HPDE6-E6E7 (cell line): ENCODE results near the gene CLASRP.

Experiments
- DNase-seq: peaks from one replicate; pipeline ENCODE4 v3.0.0; 2011; ENCODE audit warnings: missing footprints; ENCODE audit errors: extremely low spot score

The CLASRP gene

DNA sequence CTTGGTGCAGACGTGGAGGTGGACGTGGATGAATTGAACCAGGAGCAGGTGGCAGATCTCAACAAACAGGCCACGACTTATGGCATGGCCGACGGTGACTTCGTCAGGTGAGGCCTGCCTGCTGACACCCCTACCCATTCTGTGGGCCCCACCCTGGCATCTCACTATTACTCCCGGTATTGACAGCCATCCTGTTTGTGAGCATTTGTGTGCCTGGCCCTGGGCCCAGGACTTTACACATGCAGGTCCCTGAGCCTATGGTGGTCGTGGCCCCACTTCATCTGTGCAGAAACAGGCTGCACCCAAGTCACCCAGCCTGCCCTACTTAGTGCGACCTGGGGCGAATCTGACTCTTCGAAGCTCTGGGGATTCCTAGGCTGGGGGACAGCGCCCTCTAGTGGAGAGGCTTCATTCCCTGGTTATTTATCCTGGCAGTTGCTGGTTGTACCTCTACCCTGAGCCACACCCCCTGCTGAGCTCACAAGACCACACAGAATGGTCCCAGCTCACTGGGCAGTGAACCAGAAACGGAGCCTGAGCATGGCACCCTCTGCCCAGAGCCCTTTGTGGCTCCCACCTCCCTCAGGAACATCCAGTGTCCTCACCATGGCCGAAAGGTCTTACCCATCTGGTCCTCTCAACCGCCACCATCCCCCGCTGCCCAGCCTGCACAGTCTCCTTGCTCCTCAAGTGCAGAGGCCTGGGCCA, 20.6 kb downstream of the CLASRP start:
- peak; percentile 63 for DNase-seq

DNA sequence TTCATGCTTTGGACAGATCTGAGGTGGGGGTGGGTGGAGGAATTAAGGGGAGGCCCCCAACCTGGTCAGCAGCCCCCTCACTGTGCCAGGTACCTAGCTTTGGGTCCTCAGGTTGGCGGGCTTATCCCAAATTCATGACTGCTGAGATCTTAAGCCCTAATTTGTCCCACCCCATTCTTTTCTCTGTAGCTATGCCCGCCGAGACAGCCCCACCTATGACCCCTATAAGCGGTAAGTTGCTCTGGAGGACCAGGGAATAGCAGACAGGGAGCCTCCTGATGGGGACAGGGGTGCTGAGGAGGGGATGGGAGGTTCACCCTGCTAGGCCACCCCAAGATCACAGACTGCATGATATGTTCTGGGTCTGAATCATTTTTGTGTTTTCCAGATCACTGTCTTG, 23.1 kb downstream of the CLASRP start:
- no peak for DNase-seq

DNA sequence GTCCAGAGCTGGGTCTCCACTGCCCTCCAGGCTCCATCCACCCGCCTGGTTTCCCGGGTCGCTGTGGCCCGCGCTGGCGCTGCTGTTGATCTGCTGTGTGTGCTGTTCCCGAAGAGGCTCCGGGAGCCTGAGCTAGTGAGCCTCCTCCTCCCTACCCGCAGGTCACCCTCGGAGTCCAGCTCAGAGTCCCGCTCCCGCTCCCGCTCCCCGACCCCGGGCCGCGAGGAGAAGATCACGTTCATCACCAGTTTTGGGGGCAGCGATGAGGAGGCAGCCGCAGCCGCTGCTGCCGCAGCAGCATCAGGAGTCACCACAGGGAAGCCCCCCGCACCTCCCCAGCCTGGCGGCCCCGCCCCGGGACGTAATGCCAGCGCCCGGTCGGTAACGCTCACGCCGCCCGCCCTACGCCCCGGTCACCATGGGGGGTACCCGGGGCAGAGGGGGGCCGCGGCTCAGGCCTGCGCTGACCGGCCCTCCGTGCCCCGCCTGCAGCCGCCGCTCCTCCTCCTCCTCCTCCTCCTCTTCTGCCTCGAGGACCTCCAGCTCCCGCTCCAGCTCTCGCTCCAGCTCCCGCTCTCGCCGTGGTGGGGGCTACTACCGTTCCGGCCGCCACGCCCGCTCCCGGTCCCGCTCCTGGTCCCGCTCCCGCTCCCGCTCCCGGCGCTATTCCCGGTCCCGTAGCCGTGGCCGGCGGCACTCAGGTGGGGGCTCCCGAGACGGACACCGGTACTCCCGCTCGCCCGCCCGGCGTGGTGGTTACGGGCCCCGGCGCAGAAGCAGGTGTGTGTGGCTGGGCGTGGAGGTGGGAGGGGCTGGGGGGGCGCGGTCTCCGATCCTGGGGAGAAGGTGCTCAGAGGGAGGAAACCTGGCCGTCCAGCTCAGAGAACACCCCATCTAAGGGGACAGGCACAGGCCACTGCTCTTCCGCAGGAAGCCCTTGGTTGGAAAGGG, 25.3 kb downstream of the CLASRP start:
- no peak for DNase-seq

DNA sequence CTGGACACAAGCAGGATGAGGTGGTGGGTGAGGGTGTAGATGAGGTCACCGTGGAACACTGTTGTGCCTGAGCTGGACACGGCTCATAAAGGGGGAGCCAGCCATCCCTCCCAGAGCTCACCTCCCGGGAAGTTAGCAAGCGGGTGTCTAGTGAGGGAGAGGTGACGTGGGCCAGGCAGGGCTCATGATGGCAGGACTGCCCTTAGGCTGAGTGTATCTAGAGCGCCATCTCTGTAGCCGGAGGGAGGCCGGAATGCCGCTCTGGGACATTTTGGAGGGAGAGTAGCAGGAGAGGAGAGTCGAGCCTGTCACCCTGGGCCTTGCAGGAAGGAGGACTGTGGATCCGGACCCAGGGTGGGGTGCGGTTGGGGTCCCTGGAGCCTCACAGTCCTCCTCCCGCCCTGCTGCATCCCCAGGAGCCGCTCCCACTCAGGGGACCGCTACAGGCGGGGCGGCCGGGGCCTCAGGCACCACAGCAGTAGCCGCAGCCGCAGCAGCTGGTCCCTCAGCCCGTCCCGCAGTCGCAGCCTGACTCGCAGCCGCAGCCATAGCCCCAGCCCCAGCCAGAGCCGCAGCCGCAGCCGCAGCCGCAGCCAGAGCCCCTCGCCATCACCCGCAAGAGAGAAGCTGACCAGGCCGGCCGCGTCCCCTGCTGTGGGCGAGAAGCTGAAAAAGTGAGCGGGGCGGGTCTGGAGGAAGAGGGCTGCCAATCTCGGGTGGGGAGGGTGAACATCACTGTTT, 28.2 kb downstream of the CLASRP start:
- no peak for DNase-seq

DNA sequence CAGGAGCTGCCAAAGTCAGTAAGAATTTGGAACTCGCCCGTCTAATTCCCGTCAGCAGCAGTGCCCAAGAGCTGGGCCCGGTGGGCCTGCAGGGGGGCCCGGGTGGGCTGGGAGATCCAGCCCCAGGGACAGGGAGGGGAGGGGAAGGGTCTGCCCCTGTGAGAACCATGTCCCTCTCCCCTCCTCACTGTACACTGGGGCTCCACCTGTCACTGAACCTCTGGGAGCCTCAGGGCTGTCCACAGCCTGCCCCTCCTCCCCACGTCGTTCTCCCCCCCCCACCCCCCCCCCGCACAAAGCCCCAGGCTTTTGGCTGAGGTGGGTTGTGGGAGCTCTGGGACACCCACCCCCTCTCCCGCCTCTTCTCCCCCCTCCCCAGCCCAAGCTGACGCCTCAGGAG, 29.2 kb downstream of the CLASRP start:
- DNase-seq, result no peak

DNA sequence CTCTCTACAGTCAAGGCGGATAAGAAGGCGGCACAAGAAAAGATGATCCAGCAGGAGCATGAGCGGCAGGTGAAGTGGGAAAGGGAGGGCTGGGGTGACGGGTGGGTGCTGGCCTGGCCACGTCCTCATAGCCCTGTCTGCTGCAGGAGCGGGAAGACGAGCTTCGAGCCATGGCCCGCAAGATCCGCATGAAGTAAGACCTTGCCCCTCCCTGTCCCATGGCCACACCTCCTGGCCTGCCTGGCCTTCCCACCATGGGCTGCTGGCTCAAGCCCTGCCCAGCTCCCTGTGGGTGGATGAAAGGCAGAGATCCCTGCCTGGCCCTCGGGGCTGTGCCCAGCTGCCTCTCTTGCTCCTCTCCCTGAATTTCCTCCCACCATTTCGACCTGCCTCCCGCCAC, 30.2 kb downstream of the CLASRP start:
- no peak for DNase-seq

DNA sequence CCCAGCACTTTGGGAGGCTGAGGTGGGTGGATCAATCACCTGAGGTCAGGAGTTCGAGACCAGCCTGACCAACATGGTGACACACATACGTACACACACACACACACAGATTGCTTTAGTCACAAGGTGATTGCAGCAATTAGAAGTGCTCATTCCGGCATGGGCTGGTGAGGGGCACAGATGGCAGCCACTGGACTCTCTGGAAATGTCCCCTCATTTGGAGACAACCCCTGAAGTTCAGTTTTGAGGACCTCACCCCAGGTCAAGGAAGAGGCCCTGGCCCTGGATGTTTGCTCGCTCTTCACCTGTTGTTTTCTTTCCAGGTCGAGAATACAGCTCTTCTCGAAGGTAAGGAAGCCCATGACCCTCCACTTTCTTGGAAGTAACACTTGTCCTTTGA, 31.4 kb downstream of the CLASRP start:
- no peak for DNase-seq

DNA sequence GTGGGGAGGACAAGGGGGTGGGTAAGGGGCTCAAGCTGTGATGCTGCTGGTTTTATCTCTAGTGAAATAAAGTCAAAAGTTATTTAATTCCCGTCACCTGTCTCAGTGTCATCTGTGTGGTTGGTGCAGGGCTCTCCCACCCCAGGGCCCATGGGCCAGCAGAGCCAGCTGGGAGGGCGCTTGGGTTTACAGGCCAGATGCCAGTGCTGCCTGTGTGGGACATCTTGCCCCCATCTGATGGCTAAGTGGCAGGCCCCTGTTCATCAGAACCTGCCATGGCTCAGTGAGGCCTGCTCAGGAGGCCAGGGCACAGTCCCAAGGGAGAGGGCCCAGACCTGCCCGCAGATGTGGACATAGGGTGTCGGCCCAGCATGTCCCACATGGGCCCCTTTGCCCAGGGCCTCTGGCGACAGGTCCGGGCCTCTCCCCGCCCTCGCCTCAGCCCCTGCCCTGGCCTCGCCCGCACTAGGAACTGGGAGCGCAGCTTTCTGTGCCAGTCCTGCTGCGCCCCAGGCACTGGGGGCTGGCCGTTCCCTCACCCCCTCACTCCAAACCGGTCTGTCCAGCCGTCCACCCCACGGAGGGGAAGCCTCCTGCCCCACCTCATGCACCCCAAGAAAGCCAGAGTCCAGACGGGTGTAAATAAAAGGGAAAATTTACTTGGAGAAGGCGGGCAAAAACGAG, 32.2 kb downstream of the CLASRP start:
- no peak for DNase-seq

DNA sequence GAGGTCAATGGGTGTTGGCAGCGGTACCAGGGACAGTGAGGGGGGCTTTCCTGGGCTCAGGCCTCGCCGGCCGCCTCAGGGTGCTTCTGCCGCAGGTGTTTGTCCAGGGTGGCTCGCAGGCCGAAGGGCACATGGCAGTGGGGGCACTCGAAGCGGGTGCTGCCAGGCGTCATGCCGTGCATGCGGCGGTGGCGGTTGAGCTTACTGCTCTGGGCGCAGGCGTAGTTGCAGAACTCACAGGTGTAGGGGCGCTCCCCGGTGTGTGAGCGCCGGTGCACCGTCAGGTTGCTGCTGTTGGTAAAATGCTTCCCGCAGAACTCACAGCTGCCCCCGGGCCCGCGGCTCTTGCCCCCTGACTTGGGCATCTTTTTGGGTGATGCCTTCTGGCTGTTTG, 32.7 kb downstream of the CLASRP start:
- no peak for DNase-seq

DNA sequence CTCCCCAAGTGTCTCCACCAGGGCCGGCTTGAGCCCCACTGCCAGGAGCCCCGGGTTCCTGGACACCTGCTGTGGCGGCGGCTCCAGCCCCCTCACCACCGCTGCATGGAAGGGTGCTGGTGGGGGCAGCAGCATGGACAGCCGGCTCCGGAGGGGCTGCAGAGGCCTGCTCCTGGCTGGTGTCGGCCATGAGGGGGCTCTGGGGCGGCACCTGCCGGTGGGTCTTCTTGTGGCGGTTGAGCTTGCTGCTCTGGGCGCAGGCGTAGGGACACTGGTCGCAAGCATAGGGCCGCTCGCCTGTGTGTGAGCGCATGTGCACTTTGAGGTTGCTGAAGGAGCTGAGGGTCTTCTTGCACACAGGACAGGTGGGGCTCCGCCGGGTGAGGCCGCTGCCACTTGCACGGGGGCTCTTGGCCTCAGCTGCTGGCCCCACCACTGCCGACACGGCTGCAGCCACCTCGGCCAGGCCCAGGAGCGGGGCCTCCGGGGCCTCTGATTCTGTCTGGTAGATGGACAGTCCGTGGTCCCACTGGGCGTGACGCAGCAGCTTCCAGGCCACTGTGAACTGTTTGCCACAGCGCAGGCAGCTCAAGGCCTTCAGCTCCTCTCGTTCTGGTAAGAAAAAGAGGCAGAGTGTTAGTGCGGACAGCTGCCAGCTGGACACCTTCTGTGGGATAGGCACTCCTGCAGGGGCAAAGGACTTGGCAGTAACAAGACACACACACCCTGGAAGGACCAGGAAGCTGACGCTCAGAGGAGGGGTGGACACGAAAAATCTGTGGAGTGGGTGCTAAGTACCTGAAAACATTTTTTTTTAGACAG, 33.3 kb downstream of the CLASRP start:
- DNase-seq, result no peak

DNA sequence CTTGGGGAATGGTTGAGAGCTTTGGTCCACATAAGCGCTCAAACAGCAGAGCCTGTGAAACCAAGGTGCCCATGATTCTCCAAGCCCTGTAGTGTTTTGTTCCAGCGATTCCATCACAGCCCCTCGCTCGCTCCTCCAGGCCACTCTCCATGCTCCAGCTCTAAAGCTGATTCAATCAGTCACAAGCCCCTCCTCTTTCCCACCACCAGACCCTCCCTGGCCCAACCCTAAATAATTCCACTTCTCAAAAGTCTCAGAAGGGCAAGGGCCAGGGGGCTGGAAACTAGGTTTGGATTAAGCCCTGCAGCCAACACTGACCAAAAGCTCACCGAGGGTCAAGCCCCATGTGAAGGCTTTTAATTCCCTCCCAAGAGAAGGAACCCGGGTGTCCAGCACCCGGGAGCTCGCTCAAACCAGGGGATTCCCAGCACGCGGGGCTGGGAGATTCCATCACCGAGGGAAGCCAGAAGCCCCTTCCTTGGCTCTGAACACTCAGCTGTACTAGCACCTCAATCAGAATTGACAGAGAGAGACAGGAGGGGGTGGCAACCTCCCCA, 36.0 kb downstream of the CLASRP start:
- DNase-seq, result no peak

DNA sequence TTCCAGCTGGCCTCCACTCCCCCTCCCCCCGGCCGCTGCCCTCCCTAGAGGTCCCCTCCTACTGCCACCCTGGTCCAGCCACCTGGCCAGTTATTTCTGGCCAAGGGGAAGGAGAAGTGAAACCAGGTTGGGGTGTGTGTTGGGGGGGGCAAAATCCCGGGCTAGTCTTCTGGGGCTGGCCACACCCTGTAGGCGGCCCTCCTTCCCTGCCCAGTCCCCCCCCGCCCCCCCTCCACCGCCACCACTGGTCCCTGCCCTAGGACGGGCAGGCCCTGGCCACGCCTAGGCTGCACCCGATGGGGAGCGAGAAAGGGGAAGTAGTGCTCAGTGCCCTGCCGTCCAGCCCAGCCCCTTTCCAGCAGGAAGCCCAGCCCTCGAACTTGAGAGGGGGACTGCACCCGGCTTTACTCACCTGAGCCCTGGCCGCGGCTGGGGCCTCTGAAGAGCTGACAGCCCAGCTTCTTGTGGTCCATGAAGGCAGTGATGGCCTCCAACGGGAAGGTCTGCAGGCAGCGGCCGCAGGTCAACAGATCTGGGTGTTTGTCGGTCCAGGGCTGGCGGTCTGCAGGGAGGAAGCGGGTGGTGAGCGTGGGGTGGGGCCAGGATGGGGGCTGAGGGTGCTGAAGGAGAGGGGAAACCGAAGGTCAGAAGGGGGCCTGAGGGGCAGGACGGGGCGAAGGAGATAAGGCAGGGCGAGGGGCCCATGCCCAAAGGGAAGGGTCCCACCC, 36.6 kb downstream of the CLASRP start:
- DNase-seq, result peak; percentile 94

DNA sequence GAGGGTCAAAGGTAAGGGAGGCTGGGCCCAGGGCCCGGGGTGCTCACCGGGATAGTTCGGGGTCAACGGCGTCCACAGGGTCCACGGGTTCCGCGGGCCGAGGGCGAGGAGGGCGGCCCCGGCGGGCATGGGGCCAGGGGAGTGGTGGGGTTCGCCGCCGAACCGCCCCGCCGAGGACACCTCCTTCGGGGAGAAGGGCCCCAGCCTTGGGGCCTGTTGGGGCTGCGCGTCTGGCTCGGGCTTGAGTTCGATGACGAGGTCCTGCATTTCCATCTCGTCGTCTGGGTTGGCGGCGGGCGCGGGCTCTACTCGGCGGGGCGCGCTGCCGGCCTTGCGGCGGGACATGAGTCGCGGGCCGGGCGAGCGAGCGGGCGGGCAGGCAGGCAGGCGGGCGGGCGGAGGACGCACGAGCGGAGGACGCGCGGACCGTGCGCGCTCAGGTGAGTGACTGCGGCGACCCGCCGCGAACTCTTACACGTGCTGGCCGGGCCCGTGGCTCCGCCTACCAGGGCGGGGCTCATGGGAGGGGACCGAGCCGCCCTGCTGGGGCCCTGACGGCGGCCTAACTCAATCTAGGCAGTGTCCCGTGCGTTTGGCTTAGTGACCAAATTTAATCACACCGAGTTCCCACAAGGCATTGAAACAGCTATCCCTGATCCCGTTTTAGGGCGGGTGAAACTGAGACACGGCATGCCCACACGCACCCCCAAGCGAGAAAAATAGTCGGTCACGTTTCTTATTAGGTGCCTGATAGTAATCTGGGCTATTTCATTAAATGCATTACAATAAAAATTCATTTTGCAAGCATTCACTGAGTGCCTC, 37.4 kb downstream of the CLASRP start, which contains the start of gene ZNF296:
Gene ZNF296, minus strand, starts transcription at position 450 of the 822 bp plus-strand sequence. Its CDS starts 105 bp downstream, at position 345.
- peak; percentile 85 for DNase-seq

DNA sequence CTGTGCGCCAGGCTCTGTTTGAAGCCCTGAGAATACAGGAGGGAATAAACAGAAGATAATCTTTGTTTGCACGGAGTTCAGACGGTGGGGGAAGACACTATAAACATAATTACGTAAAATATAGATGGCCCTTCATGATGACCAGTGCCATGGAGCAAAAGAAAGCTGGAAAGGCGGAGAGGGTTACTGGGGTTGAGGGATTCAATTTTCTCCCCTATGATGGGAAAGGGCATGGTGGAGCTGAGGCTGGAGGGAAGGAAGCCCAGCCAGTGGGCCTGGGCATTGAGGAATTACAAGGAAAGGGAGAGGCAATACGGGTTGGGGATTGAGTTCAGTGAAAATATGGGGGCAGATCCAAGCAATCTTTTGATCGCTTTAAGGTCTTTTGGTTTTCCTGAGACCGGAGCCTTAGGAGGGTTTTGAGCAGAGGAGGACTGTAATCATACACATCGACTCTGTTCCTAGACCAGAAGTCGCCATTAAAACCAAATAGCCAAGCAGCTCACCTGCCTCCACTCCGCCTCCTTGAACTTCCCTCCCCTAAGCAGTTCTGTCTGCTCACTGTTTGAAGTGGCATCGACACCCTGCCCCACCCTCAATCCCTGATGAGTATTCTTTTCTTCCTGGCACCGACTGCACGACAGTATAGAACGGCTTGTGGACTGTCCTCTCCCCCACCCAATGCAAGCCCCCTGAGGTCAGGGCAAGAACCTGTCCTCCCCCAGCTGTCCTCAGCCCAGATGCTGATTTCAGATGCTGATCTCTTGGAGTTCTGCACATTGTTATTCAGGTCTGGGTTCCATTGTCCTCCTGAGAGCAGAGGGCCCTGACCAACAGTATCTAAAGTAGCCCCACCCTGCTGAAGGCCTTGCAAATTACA, 38.2 kb downstream of the CLASRP start:
- no peak for DNase-seq

DNA sequence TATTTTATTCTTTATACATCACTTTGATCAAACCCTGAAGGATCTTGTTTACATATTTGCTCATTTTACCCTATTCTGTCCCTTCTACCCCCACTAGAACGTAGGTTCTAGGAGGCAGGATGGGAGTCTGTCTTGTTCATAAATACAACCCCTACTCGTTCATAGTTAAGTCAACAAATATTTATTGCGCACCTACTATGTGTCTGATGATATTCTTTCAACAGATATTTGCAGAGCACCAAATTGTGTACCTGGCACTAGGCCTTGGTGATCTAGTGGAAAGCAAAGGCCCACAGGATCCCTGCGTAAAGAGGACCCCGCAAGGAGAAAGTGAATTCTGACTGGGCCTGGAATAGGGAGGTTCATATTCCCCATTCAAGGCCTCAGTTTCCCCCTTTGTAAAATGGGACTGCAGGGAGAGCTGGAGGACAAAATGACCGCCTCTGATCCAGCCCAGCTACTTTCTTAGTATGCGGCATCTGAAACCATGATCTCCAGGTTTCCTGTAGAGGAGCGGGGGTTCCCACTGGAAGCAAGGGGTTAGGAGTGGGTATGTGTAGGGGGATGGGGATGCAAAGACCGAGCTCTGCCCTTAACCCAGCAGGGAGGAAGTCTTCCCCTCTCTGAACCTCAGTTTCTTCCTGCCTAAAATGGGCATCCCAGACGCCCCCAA, 39.7 kb downstream of the CLASRP start:
- DNase-seq, result no peak

DNA sequence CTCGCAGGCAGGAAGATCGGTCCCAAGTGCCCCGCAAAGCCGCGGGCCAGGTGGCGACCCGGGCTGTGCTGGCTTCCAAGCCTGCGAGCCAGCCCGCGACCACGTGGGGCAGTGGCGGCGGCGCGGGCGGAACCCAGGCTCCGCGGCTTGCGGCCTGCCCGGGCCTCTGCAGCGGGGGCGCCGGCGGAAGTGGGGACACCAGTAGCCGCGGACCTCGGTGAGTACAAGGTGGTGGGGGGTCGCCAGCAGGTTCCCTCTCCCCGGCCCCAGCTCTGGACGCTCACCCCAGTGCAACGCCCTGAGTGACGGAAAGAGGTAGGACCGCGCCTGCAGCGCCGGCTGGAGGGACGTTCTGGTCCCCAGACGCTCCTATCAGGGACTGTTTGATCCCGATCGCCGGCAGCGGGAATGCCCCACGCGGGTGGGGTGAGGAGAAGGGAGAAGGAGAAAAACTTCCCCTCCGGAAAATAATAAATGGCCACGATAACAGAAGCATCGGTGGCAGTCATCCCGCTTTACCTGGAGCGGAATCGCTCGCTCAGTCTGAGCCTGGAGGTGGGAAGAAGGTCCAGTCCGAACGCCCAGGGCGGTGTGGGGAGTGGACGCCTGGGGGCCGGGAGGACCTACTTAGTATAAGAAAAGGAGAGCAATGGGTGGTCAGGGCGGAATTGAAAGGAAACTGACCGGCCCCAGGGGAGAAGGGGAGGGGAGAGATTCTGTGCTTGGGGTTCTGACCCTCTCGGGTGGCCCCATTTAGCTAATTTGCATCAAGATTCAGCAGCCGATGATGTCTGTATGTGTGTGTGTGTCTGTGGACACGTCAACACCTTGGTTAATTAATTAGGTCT, 40.4 kb downstream of the CLASRP start, which contains the start of gene GEMIN7:
Gene GEMIN7, plus strand, starts transcription at position 198 of the 848 bp plus-strand sequence. CDS start 10,855 bp downstream, outside the sequence.
- peak; percentile 61 for DNase-seq
